CD4-positive, alpha-beta T cell treated with Interferon gamma for 1 hour (primary cell): ENCODE measurements around the gene NKG7.

ENCODE experiments used
- DNase-seq: peaks from one replicate; pipeline ENCODE4 v3.0.0-alpha.2; 2020

Gene NKG7

DNA sequence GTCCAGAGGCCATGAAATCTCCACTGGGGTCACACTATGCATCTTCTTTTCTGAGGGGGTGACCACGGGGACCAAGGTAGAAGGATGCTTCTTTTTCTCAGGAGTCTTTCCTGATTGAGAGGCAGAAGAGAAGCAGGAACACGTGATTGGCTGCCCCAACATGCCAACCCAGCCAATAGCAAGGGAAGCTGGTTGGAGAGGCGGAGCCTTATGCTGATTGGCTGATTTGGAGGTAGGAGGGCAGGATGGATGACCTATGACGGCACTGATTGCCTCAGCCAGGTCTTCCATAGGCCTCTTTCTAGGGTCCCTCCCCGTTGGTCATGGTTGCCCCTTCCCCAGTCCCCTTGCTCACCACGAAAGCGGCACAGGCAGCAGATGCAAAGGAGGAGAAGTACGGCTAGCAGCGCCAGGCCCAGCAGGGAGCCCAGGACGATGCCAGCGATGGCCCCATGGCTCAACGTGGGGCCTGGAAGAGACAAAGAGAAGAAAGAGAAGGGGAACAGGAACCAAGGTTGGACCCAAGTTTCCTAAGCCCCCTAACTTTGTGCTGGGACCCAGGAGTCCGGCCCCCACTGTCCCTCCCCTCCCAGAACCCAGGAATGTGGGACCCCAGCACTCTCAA is 38.5 kb downstream of the NKG7 start:
- no peak for DNase-seq

GRCh38 chr19:51331716-51332115 is 40.7 kb downstream of the NKG7 start:
- no peak for DNase-seq

DNA sequence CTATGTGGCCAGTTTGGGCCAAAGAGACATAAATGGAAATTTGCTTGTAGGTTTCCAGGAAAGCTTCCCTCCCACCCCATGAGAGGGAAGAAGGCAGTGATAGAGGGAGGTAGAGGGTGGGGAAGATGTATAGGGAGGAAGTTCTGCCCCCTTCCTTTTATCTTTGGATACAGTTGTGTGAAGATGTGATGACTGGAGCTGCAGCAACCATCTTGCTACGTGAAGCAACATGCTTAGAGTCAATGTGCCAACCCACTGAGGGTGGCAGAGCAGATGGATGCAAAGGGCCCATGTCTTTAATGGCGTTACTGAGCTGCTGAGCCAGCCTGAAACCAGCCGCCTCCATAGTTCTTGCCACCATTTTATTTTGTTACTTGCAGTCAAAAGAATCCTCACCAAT is 41.3 kb downstream of the NKG7 start:
- no peak for DNase-seq

- DNase-seq, result no peak
These were observed 42.1 kb downstream of the NKG7 start for GRCh38 chr19:51330366-51330765.

DNA sequence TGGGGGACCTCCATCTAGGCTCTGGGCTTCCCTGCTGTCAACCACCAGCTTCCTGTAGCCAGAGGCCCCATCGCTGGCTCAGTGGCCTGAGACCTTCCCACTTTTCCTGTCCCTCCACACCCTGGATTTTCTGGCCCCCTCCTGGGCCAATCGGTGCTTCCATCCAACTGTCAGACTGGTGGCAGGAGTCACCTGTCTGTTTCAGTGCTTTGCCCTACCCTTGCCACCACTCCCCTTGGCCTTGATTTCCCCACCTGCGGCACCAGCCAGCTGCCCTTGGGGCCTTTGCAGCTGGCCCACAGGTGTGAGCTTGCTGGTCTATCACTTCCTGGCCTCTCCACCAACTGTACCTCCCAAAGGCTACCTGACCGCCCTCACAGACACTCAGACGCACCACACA is 43.0 kb downstream of the NKG7 start:
- DNase-seq, result no peak

DNA sequence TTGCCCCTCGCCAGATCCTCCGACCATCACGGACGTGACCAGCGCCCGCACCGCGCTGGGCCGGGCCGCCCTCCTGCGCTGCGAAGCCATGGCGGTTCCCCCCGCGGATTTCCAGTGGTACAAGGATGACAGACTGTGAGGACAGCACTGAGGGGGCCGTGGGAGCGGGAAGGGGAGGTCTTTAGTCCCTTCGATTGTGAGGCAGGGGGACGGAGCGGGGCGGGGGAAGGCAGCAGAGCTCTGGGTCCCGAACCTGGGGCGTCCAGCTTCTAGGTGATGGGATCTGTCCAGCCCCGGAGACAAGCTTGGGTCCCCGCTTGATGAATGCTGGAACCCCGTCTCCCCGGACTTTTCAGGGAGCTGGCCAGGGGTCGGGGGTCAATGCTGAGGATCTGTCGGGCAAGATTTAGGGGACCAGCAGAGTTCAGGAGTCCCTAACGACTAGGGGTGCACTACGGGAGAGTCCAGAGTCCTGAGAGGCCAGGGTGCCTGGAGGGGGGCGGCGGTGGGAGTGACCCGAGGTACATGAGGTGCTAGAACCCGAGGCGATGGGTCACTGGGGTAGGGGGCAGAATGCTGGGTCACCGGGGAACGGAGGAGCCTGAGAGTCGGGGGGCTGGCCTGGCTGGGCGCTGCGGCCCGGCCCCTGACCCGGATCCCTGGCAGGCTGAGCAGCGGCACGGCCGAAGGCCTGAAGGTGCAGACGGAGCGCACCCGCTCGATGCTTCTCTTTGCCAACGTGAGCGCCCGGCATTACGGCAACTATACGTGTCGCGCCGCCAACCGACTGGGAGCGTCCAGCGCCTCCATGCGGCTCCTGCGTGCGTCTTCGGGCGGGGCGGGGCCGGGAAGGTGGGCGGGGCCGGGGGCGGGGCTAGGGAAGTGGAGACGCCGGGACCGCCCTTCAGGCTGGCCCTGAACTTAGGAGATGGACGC is 45.1 kb downstream of the NKG7 start:
- peak; percentile 64 for DNase-seq

DNA sequence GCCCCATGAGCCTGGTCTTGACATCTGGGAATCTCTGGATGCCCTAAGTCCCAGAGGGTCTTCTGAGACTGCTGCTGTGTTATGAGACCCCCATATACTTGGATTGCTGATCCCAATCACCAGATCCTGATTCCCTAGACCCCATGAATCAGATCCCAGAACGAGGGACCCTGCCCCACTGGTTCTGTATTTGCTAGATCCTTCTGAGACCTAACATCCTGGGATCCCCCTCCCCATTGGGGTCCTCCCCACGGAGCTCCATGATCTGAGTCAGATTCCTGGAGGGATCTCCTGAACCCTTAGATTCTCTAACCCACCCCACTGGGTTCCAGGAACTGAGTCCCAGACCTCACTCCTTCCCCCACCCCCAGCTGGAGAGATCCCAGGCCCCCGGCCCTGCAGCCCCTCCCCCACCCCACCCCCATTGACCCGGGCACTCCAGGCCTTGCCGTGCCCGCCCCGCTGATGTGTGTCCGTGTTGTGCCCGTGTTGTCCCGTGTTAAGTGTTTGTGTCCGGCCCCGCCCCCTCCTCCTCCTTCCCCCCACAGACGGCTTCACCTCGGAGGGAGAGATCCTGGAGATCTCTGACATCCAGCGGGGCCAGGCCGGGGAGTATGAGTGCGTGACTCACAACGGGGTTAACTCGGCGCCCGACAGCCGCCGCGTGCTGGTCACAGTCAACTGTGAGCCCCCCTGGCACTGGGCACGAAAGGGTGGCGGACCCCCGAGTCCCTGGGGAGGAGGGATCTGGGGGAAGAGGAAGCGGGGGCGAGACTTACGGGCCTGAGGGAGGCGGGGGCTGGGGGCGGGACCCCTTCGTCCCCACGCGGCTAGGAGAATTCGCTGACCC is 46.0 kb downstream of the NKG7 start:
- no peak for DNase-seq

DNA sequence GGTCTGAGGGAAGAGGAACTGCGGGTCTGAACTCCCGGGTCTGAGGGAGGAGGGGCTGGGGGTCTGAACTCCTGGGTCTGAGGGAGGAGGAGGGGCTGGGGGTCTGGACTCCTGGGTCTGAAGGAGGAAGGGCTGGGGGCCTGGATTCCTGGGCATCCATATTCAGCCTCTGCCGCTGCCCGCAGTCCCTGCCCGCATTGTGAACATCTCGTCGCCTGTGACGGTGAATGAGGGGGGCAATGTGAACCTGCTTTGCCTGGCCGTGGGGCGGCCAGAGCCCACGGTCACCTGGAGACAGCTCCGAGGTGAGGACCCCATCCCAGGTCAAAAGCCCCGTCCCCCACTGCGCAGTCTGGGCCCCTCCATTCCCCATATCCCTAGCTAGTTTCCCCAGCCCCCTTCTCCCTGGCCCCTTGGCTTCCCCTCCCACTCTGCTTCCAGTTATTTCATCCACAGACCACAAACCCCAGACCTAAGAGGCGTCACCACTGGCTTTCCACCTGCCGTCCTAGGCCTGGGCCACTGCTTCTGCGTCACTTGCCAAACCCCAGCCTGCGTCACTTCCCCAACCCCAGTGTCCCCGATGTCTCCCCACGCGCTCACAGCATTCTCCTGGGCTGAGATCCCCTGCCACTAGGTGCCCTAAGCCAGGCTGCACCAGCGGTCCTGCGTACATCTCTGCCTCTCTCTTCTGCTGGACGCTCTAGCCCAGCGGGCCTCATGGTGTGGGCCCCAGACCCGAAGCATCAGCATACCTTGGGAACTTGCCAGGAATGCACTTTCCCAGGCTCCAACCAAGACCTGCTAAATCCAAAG is 47.1 kb downstream of the NKG7 start:
- peak; percentile 37 for DNase-seq

DNA sequence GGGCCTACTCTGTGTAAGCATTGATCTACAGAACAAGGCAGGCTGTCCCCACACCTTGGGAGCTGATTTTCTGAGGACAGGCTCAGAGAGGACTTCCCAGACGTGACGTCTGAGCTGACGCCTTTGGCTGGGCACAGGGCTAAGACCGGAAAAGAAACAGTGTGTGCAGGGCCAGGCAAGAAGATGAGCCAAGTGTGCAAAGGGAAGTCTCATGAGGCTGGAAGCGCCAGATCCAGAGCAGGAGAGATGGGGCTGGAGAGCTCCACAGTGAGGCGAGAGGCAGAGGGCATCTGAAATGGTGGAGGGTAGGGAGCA is 48.3 kb downstream of the NKG7 start:
- no peak for DNase-seq

DNA sequence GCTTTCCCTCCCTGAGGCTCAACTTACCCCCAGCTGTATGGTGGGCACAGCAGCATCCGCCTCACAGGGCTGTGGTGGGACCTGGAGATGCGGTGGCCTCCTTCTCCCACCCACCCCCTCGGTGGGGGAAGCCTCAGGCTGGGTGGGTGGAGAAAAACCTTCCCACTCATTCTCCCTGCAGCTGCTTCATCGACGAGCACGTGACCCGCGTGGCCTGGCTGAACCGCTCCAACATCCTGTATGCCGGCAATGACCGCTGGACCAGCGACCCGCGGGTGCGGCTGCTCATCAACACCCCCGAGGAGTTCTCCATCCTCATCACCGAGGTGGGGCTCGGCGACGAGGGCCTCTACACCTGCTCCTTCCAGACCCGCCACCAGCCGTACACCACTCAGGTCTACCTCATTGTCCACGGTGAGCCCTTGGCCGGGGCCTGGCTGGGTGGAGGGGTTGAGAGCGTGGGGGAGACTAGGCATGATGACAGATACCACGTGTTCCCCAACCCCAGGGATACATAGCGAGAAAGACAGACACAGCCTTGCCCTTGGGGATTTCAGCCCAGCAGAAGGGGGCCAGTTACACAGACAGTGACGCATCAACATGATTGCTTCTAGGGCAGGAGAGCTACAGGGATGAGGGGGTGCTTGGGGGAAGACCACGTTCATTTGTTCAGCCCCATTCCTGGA is 48.8 kb downstream of the NKG7 start:
- DNase-seq, result no peak

- DNase-seq, result no peak
These were observed 50.7 kb downstream of the NKG7 start for GRCh38 chr19:51321799-51322198.
